Loucy (cell line): Measurements from ENCODE around the gene GRM5.
"Not testable (repeated sequence)": the region's sequence is repeated elsewhere in the genome, so short reads cannot be mapped to it uniquely, and the experiment has no call there.

ENCODE experiments used
- CTCF ChIP-seq: fragments of 200-600 bp; sonication (generic); conservative IDR thresholded peaks from 2 replicates; pipeline ENCODE4 v1.5.1; 2014; ENCODE audit warnings: mild to moderate bottlenecking, antibody characterized with exemption, low read length
- EZH2phosphoT487 ChIP-seq: fragments of 200-600 bp; IDR thresholded peaks from 2 replicates; pipeline ENCODE4 v1.6.1; 2018; ENCODE audit warnings: antibody characterized with exemption, mild to moderate bottlenecking, moderate library complexity, borderline replicate concordance

- TF ChIP-seq CTCF, EZH2phosphoT487: not testable (repeated sequence)
Measured at GRCh38 chr11:88961621-88962020, 104.2 kb downstream of the GRM5 start.
